ENCODE results near the gene SCAMP3. TPM values are rescaled to one million over a fixed set of nuclear protein-coding genes. Genes with fewer than 3 reads are reported as not detected.
"Not testable (repeated sequence)": the region's sequence is repeated elsewhere in the genome, so short reads cannot be mapped to it uniquely, and the experiment has no call there.

Gene SCAMP3
- total and polyA plus RNA-seq, 2 donors (not counting 3 experiments of a cell fraction or from before 2014, with no cell fraction given) = 80.1 to 306 TPM

GRCh38 chr1:155247667-155248553, 14.2 kb downstream of the SCAMP3 start:
- H3K79me2 ChIP-seq (ENCODE audit: control insufficient read depth, insufficient read depth, low read length) = peaks cover 7% of the 10 kb centered on the region
- TF ChIP-seq MAX (IDR thresholded peaks at IDR 0.05; ENCODE audit: insufficient read depth, insufficient read length) (no peak), POLR2AphosphoS5 (IDR thresholded peaks at IDR 0.05; ENCODE audit: insufficient read depth, low read depth, low read length) (no peak), MYC (IDR thresholded peaks at IDR 0.05; ENCODE audit: low read depth, low read length) (no peak), JUN (IDR thresholded peaks at IDR 0.05; ENCODE audit: borderline replicate concordance, insufficient read depth, insufficient read length, low read depth) (no peak), CTCF (IDR thresholded peaks at IDR 0.05; ENCODE audit: extremely low read depth in 1 of 2, insufficient read depth in 1 of 2, low read depth in 1 of 2, low read length in 2 of 2) (no peak), EZH2 (IDR thresholded peaks at IDR 0.05; ENCODE audit: borderline replicate concordance, low read depth, low read length, severe bottlenecking) (no peak), FOS (IDR thresholded peaks at IDR 0.05; ENCODE audit: borderline replicate concordance, insufficient read depth, low read length) (no peak), GATA2 (IDR thresholded peaks at IDR 0.05; ENCODE audit: insufficient read depth, insufficient read length, low read depth, low read length) (no peak), POLR2A (IDR thresholded peaks at IDR 0.05; ENCODE audit: low read depth, low read length) (no peak)
- H3K4me3 ChIP-seq (replicated peaks in 1 of 3; ENCODE audit: insufficient read depth in 1 of 3, low read depth in 1 of 3, low read length in 3 of 3) = no peak overlapping the region
- CTCF ChIA-PET = interaction anchor here (1.3 to 5.8 kb wide), 4 partner anchors 10 to 401 kb away, joined by 4 to 115 read pairs (median 4); partner anchors contain the start of gene RUSC1
- no TSS peak for BruUV-seq (replicated peaks)
- POLR2A ChIA-PET = interaction anchor here (0.6 kb wide), 1 partner anchor 23 kb away, joined by 8 read pairs; no protein-coding TSS in a partner anchor
- H3K4me2 ChIP-seq (ENCODE audit: insufficient read depth, low read length) = no peak overlapping the region
- H3K9me1 ChIP-seq (replicated peaks; ENCODE audit: control insufficient read depth, extremely low read depth, insufficient read depth, low read length) = no peaks in the 10 kb centered on the region
- no peaks in the 10 kb centered on the region for H4K20me1 ChIP-seq (replicated peaks; ENCODE audit: control insufficient read depth, extremely low read depth, insufficient read depth, low read length)
- DNase-seq (ENCODE audit: low read depth, low spot score) (no peak), FAIRE-seq (no peak)
- intact Hi-C loops (cut with micrococcal nuclease) (no loop called here), dilution Hi-C loops (cut with MboI; ENCODE audit: extremely low pct_ligation_motif_present, low sequenced_read_pairs) (no loop called here)
- no peak overlapping the region for H2AFZ ChIP-seq (ENCODE audit: low read depth, low read length)
- no peaks in the 10 kb centered on the region for H3K27me3 ChIP-seq (ENCODE audit: control insufficient read depth in 2 of 2, insufficient read depth in 2 of 2, low read length in 2 of 2)
- no peak overlapping the region for H3K9ac ChIP-seq (replicated peaks; ENCODE audit: extremely low read depth, insufficient read depth, low read length)
- peaks cover 3 to 14% of the 10 kb centered on the region in 2 experiments for H3K36me3 ChIP-seq (ENCODE audit: control insufficient read depth in 2 of 2, extremely low read depth in 1 of 2, insufficient read depth in 2 of 2, low read length in 2 of 2)
- peaks cover 17% of the 10 kb centered on the region for H3K4me1 ChIP-seq (ENCODE audit: control insufficient read depth, extremely low read depth, insufficient read depth, low read length)
- H3K27ac ChIP-seq (ENCODE audit: insufficient read depth, low read depth, low read length) = no peak overlapping the region
- no peaks in the 10 kb centered on the region for H3K9me3 ChIP-seq (replicated peaks; ENCODE audit: control insufficient read depth, insufficient read depth, low read length)

- BruUV-seq (replicated peaks); H2AFZ ChIP-seq (ENCODE audit: low read depth, low read length); FAIRE-seq; H3K9ac ChIP-seq (replicated peaks; ENCODE audit: extremely low read depth, insufficient read depth, low read length); H3K79me2 ChIP-seq (ENCODE audit: control insufficient read depth, insufficient read depth, low read length); H3K9me3 ChIP-seq (replicated peaks; ENCODE audit: control insufficient read depth, insufficient read depth, low read length); H4K20me1 ChIP-seq (replicated peaks; ENCODE audit: control insufficient read depth, extremely low read depth, insufficient read depth, low read length); H3K9me1 ChIP-seq (replicated peaks; ENCODE audit: control insufficient read depth, extremely low read depth, insufficient read depth, low read length); dilution Hi-C loops (cut with MboI; ENCODE audit: extremely low pct_ligation_motif_present, low sequenced_read_pairs); H3K27me3 ChIP-seq (ENCODE audit: control insufficient read depth in 2 of 2, insufficient read depth in 2 of 2, low read length in 2 of 2); H3K4me2 ChIP-seq (ENCODE audit: insufficient read depth, low read length); CTCF ChIA-PET; H3K4me3 ChIP-seq (replicated peaks in 1 of 3; ENCODE audit: insufficient read depth in 1 of 3, low read depth in 1 of 3, low read length in 3 of 3); intact Hi-C loops (cut with micrococcal nuclease); DNase-seq (ENCODE audit: low read depth, low spot score); H3K27ac ChIP-seq (ENCODE audit: insufficient read depth, low read depth, low read length): not testable (repeated sequence)
- Histone ChIP-seq H3K4me1 (ENCODE audit: control insufficient read depth, extremely low read depth, insufficient read depth, low read length) (peaks cover 17% of the 10 kb centered on the region), H3K36me3 (ENCODE audit: control insufficient read depth in 2 of 2, extremely low read depth in 1 of 2, insufficient read depth in 2 of 2, low read length in 2 of 2) (peaks cover 3 to 14% of the 10 kb centered on the region in 2 experiments)
- POLR2A ChIA-PET = interaction anchor here (0.6 kb wide), 1 partner anchor 9 kb away, joined by 4 read pairs; no protein-coding TSS in a partner anchor
Measured at GRCh38 chr1:155246796-155247195, 15.4 kb downstream of the SCAMP3 start.

Data from endothelial cell of umbilical vein (primary cell).